ENCODE data around the gene TFAP2E.
"Not testable (repeated sequence)": the region's sequence is repeated elsewhere in the genome, so short reads cannot be mapped to it uniquely, and the experiment has no call there.

Gene TFAP2E

DNA sequence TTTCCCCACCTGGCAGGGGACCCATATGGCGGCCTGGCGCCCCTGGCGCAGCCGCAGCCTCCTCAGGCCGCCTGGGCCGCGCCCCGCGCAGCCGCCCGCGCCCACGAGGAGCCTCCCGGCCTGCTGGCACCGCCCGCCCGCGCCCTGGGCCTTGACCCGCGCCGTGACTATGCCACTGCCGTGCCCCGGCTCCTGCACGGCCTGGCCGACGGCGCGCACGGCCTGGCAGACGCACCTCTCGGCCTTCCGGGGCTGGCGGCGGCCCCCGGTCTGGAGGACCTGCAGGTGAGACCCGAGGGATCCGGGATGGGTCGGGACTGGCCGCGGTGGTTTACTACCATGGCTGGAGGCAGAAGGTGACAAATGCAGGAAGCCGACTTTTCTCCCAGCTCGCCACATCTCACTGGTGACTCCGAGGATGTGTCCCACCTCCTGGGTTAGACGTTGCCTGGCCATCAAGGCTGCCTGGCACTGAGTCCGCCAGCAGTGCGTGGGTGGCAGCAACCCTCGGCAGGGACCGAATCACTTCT lies 1.1 kb downstream of the TFAP2E start:
- no peak for DNase-seq (ENCODE audit: low read depth in 3 of 3)

- DNase-seq (ENCODE audit: low read depth in 3 of 3): no peak
Measured at GRCh38 chr1:35574655-35575415, 1.7 kb downstream of the TFAP2E start.

DNA sequence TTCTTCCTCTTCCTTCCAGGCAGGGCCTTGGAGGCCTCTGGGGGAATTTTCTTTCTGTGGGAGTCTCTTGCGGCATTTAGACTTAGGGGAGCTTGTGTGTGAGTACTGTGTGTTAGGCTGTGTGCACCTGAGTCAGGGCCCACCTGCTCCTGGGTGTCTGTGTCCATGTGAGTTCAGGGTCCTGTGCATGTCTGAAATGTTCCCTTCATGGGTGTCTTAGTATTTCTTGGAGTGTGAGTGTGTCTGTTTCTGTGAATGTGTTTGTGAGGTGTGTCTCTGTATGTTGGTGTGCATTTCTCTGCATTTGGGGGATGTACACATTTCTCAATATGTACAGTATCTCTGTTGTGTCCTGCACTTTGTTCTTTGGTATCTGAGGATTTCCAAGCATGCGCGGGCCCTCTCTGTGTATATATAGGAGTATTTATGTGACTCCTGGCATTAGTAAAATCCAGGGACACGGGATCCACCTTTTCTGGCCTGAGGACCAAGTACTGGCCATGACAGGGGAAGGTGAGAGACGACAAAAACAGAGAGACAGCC lies 2.4 kb downstream of the TFAP2E start:
- DNase-seq (ENCODE audit: low read depth in 3 of 3): no peak

DNA sequence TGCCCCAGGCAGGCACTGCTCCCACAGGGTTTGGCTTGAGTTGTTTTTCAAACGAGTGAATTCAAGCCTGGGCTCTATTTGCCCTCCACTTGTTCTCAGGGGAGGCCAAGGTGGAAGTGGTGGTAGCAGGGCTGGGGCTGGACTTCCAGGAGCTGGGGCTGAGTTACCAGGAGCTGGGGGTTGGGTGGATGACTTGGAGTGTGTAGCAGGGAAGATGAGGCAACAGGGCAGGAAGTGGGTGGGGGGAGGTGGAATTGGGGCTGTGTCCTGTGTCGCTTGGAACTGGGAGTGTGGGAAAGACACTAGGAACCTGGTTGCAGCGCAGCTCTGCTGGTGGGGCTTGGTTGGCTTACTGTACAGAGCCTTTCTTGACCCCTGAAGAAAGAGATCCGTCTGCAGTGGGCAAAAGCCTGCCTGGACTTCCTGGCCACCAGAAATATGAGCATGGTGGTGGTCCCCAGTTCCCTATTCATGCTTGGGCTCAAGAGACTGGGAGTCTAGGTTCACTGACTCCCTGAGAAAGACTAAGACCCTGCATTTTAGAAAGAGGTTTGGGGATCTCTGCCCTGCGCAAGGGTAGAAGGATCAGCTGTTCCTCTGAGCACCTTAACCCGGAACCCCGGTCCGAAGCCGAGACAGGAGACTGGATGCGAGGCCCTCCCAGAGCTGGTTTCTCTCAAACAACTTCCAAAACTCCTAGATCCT lies 3.1 kb downstream of the TFAP2E start:
- no peak for DNase-seq (ENCODE audit: low read depth in 3 of 3)

DNA sequence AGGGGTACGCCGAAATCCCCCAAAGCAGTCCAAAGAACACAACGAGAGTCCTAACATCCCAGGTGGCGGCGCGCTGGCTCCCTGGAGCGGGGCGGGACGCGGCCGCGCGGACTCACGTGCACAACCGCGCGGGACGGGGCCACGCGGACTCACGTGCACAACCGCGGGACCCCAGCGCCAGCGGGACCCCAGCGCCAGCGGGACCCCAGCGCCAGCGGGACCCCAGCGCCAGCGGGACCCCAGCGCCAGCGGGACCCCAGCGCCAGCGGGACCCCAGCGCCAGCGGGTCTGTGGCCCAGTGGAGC lies 3.6 kb downstream of the TFAP2E start:
- not testable (repeated sequence) for DNase-seq (ENCODE audit: low read depth in 3 of 3)

DNA sequence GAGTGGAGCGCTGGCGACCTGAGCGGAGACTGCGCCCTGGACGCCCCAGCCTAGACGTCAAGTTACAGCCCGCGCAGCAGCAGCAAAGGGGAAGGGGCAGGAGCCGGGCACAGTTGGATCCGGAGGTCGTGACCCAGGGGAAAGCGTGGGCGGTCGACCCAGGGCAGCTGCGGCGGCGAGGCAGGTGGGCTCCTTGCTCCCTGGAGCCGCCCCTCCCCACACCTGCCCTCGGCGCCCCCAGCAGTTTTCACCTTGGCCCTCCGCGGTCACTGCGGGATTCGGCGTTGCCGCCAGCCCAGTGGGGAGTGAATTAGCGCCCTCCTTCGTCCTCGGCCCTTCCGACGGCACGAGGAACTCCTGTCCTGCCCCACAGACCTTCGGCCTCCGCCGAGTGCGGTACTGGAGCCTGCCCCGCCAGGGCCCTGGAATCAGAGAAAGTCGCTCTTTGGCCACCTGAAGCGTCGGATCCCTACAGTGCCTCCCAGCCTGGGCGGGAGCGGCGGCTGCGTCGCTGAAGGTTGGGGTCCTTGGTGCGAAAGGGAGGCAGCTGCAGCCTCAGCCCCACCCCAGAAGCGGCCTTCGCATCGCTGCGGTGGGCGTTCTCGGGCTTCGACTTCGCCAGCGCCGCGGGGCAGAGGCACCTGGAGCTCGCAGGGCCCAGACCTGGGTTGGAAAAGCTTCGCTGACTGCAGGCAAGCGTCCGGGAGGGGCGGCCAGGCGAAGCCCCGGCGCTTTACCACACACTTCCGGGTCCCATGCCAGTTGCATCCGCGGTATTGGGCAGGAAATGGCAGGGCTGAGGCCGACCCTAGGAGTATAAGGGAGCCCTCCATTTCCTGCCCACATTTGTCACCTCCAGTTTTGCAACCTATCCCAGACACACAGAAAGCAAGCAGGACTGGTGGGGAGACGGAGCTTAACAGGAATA lies 4.2 kb downstream of the TFAP2E start:
- peak in 1 of 3 donors; percentile 43 for DNase-seq (ENCODE audit: low read depth in 3 of 3)

DNA sequence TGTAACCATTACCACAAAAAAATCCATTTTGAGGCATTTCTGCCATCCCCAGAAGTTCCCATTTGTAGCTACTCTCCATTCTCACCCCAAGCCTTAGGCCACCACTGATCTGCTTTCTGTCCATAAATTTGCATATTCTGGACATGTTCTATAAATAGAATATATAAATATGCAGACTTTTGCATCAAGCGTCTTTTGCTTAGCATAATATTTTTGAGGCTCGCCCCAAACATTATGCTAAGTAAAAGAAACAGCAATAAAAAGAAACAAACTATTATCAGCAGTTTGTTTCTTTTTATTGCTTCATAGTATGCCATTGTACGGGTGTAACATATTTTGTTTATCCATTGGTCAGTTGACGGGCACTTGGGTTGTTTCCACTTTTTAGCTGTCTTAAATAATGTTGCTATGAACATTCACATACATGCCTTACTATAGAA lies 7.9 kb downstream of the TFAP2E start:
- DNase-seq (ENCODE audit: low read depth in 3 of 3): no peak

DNA sequence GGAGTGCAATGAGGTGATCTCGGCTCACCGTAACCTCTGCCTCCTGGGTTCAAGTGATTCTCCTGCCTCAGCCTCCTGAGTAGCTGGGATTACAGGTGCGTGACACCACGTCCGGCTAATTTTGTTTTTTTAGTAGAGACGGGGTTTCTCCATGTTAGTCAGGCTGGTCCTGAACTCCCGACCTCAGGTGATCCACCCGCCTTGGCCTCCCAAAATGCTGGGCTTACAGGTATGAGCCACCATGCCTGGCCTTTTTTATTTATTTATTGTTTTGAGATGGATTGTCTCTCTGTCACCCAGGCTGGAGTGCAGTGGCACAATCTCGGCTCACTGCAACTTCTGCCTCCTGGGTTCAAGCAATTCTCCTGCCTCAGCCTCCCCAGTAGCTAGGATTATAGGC lies 8.5 kb downstream of the TFAP2E start:
- DNase-seq (ENCODE audit: low read depth in 3 of 3): not testable (repeated sequence)

GRCh38 chr1:35585281-35585680 lies 12.2 kb downstream of the TFAP2E start:
- DNase-seq (ENCODE audit: low read depth in 3 of 3): no peak

GRCh38 chr1:35585805-35586204 lies 12.7 kb downstream of the TFAP2E start:
- not testable (repeated sequence) for DNase-seq (ENCODE audit: low read depth in 3 of 3)

DNA sequence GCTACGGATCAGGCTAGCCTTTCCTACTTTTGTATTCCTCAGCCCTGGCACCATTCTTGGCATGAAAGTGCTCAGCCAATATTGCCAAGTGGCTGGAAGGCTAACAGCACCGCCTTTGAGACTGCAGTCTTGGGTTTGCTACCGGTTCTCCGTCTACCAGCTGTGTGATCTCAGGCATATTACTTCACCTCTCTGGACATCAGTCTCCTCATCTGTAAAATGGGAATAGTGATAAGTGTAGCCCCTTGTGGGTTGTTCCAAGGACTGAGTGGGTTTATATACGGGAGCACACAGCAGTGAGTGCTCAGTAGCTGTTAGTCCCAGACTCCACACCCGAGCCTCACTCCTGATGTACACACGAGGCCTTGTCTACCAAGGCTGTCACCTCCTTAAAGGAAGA lies 13.7 kb downstream of the TFAP2E start:
- no peak for DNase-seq (ENCODE audit: low read depth in 3 of 3)

DNA sequence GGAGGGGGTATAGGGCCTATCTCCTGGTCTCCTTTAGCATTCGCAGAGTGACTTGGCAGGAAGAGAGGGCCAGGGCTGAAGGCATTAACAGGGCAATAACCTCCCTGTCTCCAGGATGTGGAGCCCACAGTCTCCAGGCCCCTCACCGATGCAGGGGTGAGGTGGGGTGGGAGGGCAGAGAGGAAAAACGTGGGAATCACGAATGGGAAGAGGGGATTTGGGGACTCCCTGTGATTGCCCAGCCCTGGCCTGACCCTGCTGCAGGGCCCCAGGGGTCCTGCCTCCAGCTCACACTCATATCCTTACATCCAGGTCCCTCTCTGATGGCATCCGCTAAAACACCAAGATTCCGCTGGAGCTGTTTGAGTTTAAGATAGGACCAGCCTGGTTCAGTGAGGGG lies 14.6 kb downstream of the TFAP2E start:
- DNase-seq (ENCODE audit: low read depth in 3 of 3): no peak

GRCh38 chr1:35588197-35588910 lies 15.2 kb downstream of the TFAP2E start:
- DNase-seq (ENCODE audit: low read depth in 3 of 3): no peak

GRCh38 chr1:35589516-35590427 lies 16.7 kb downstream of the TFAP2E start:
- no peak for DNase-seq (ENCODE audit: low read depth in 3 of 3)

- DNase-seq (ENCODE audit: low read depth in 3 of 3): no peak
Measured at GRCh38 chr1:35590476-35591040, 17.4 kb downstream of the TFAP2E start.

- DNase-seq (ENCODE audit: low read depth in 3 of 3): no peak
Measured at GRCh38 chr1:35591211-35591610, 18.1 kb downstream of the TFAP2E start.

GRCh38 chr1:35592991-35593769 lies 20.1 kb downstream of the TFAP2E start:
- no peak for DNase-seq (ENCODE audit: low read depth in 3 of 3)

- no peak for DNase-seq (ENCODE audit: low read depth in 3 of 3)
Measured at GRCh38 chr1:35594005-35594760, 21.1 kb downstream of the TFAP2E start.

Measured in stimulated activated CD4-positive, alpha-beta T cell treated with anti-CD3 and anti-CD28 coated beads, TNF-alpha, amount 100 ng/mL, for 48 hours (primary cell).